Psoas muscle (tissue), 8 donors: ENCODE measurements around the gene SPAG9. TPM values are rescaled to one million over a fixed set of nuclear protein-coding genes. Genes with fewer than 3 reads are reported as not detected.

Experiments used
- ATAC-seq, 4 donors: fragments of 200-7000 bp; cut with Tn5 transposase; one replicate each; pipeline ENCODE4 v1.9.1; 2020; ENCODE audit warnings: moderate library complexity in 3 of 4, mild to moderate bottlenecking in 2 of 4
- DNase-seq, 2 donors: peaks; one replicate each; pipeline ENCODE4 v3.0.0-alpha.2; 2020
- H3K27ac ChIP-seq: fragments of 200-600 bp; one replicate; pipeline ENCODE4 v1.8.0; 2022
- H3K27me3 ChIP-seq, 3 donors: fragments of 200-600 bp in 1 of 3; one replicate each; pipeline versions ENCODE4 v1.6.1 to v1.8.0; 2013 to 2022; ENCODE audit warnings: low read length in 2 of 3, mild to moderate bottlenecking in 2 of 3, moderate library complexity in 1 of 3; ENCODE audit not compliant: insufficient read depth in 3 of 3
- H3K36me3 ChIP-seq, 2 donors: fragments of 200-600 bp in 1 of 2; one replicate each; pipeline versions ENCODE4 v1.6.1 to v1.8.0; 2013 to 2022; ENCODE audit warnings: low read depth in 1 of 2, mild to moderate bottlenecking in 1 of 2, moderate library complexity in 1 of 2; ENCODE audit not compliant: insufficient read depth in 1 of 2
- H3K4me1 ChIP-seq: fragments of 200-600 bp; one replicate; pipeline ENCODE4 v1.8.0; 2022
- H3K4me3 ChIP-seq: fragments of 200-600 bp; one replicate; pipeline ENCODE4 v1.8.0; 2022; ENCODE audit warnings: mild to moderate bottlenecking
- H3K9me3 ChIP-seq: fragments of 200-600 bp; one replicate; pipeline ENCODE4 v1.8.0; 2022
- CTCF ChIP-seq: fragments of 200-600 bp; IDR thresholded peaks from one replicate; pipeline ENCODE4 v1.8.0; 2022; ENCODE audit warnings: antibody characterized with exemption
- WGBS, 3 donors: extraction: QIAGEN DNeasy Blood & Tissue Kit; methylation state at CpG; one replicate each; pipeline versions ENCODE4 v1.1.6 to v1.1.7; 2013; 5-methylcytosine and 5-hydroxymethylcytosine counted together
- intact Hi-C, 2 donors: fragments of 100-400 bp; cut with DNase I; formaldehyde crosslinking; loops; one replicate each; pipeline versions ENCODE4 v1.11.0 to v1.14.2; 2022
- polyA plus RNA-seq, 3 donors: library from polyadenylated mRNA; stranded (reverse); fragments of 200-250 nt; gene quantifications; one replicate each; pipeline ENCODE4 v1.2.3, GENCODE V29; 2013
- total RNA-seq, 4 donors: library from RNA; stranded (reverse); fragmentation: NEBNext Ultra II Directional in 2 of 4; extraction: Animal tissue kit (Norgen Biotek cat#: 25700) in 2 of 4; gene quantifications; one replicate each; pipeline versions ENCODE4 v1.2.1 to v1.2.4, GENCODE V29; 2021 to 2023
- donor health status: healthy with polysubstance abuse.
- donor health status: DM: no; HTN: no; CAD: no; lungs with moderate emphysema.
- donor health status: Bipolar disorder and iron deficiency.
- donor health status: healthy.
- donor health status: DM: yes; HTN: yes; CAD: no.
- donor health status: DM: no; HTN: no; CAD: no.
- donor health status: DM: no; HTN: no; CAD: no.
- donor health status: DM: yes; HTN: yes; CAD: no.

The SPAG9 gene
- total and polyA plus RNA-seq, 7 donors = 34.8 to 133 (median 92.1) TPM

GRCh38 chr17:51057534-51057933 is 63.1 kb downstream of the SPAG9 start:
- H3K27ac ChIP-seq = peak overlapping the region; percentile 84
- peaks cover 0 to 2% of the 10 kb centered on the region in 2 donors for H3K36me3 ChIP-seq
- intact Hi-C loops = loop anchor here in 1 of 2 donors (5.0 kb wide), 1 partner anchor 55 kb away; no protein-coding TSS in a partner anchor
- TF ChIP-seq CTCF = no peak
- H3K4me1 ChIP-seq = peaks cover 39% of the 10 kb centered on the region
- H3K4me3 ChIP-seq = peak overlapping the region; percentile 13
- no peak for DNase-seq
- H3K27me3 ChIP-seq = no peaks in the 10 kb centered on the region
- WGBS, 3 donors = 37 to 46% (median 39%) methylated on average over 3 of the region's 3 CpGs
- H3K9me3 ChIP-seq = no peaks in the 10 kb centered on the region
- ATAC-seq = peak in 3 of 4 donors; percentile 34 to 41 (median 37)

- Histone ChIP-seq H3K4me1 (peaks cover 39% of the 10 kb centered on the region), H3K27me3 (no peaks in the 10 kb centered on the region), H3K4me3 (peak overlapping the region; percentile 13), H3K9me3 (no peaks in the 10 kb centered on the region), H3K27ac (peak overlapping the region; percentile 84), H3K36me3 (peaks cover 0 to 6% of the 10 kb centered on the region in 2 donors)
- peak in 1 of 2 donors; percentile 24 for DNase-seq
- peak; percentile 88 to 94 (median 92) for ATAC-seq
- WGBS, 3 donors = 7 to 29% (median 25%) methylated on average over 1 of the region's 1 CpG
- intact Hi-C loops = loop anchor here in 1 of 2 donors (5.0 kb wide), 1 partner anchor 55 kb away; no protein-coding TSS in a partner anchor
- TF ChIP-seq CTCF = peak; percentile 58
Measured at GRCh38 chr17:51056813-51057510, 63.7 kb downstream of the SPAG9 start.

- ATAC-seq = no peak
- DNase-seq = no peak
- TF ChIP-seq CTCF = no peak
- H3K4me3 ChIP-seq = no peak overlapping the region
- H3K9me3 ChIP-seq = no peaks in the 10 kb centered on the region
- H3K36me3 ChIP-seq = peaks cover 0 to 6% of the 10 kb centered on the region in 2 donors
- H3K27me3 ChIP-seq = no peaks in the 10 kb centered on the region
- H3K27ac ChIP-seq = no peak overlapping the region
- intact Hi-C loops = loop anchor here in 1 of 2 donors (5.0 kb wide), 1 partner anchor 52 kb away; no protein-coding TSS in a partner anchor
- H3K4me1 ChIP-seq = peaks cover 39% of the 10 kb centered on the region
- WGBS, 3 donors = 88 to 90% (median 89%) methylated on average over 4 of the region's 4 CpGs
Measured at GRCh38 chr17:51054748-51055147, 65.9 kb downstream of the SPAG9 start.

- H3K4me1 ChIP-seq = peaks cover 25% of the 10 kb centered on the region
- no peak overlapping the region for H3K4me3 ChIP-seq
- H3K27me3 ChIP-seq = no peaks in the 10 kb centered on the region
- ATAC-seq (no peak), DNase-seq (no peak)
- no peaks in the 10 kb centered on the region for H3K9me3 ChIP-seq
- no peak overlapping the region for H3K27ac ChIP-seq
- 93 to 94% (median 94%) methylated on average over 3 of the region's 3 CpGs for WGBS, 3 donors
- TF ChIP-seq CTCF = no peak
- intact Hi-C loops = no loop called here
- peaks cover 0 to 6% of the 10 kb centered on the region in 2 donors for H3K36me3 ChIP-seq
Measured at GRCh38 chr17:51052235-51052634, 68.4 kb downstream of the SPAG9 start.
